ENCODE results near the gene C22orf39. TPM values are rescaled to one million over a fixed set of nuclear protein-coding genes. Genes with fewer than 3 reads are reported as not detected.
"Not testable (repeated sequence)": the region's sequence is repeated elsewhere in the genome, so short reads cannot be mapped to it uniquely, and the experiment has no call there.

The C22orf39 gene
- total RNA-seq, 1 donor from 2014 or later, result 58.5 TPM

GRCh38 chr22:19450363-19451175, 3.1 kb upstream of the C22orf39 start:
- H3K27me3 ChIP-seq, result no peaks in the 10 kb centered on the region
- intact Hi-C loops (cut with DNase I), result no loop called here
- H3K36me3 ChIP-seq, result peaks cover 41 to 43% of the 10 kb centered on the region in 2 donors
- DNase-seq (ENCODE audit: low spot score in 2 of 2), result no peak
- peaks cover 3 to 18% of the 10 kb centered on the region in 2 donors for H3K4me1 ChIP-seq
- no peak overlapping the region for H3K27ac ChIP-seq
- TF ChIP-seq, protein P1, sequence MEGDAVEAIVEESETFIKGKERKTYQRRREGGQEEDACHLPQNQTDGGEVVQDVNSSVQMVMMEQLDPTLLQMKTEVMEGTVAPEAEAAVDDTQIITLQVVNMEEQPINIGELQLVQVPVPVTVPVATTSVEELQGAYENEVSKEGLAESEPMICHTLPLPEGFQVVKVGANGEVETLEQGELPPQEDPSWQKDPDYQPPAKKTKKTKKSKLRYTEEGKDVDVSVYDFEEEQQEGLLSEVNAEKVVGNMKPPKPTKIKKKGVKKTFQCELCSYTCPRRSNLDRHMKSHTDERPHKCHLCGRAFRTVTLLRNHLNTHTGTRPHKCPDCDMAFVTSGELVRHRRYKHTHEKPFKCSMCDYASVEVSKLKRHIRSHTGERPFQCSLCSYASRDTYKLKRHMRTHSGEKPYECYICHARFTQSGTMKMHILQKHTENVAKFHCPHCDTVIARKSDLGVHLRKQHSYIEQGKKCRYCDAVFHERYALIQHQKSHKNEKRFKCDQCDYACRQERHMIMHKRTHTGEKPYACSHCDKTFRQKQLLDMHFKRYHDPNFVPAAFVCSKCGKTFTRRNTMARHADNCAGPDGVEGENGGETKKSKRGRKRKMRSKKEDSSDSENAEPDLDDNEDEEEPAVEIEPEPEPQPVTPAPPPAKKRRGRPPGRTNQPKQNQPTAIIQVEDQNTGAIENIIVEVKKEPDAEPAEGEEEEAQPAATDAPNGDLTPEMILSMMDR (IDR thresholded peaks at IDR 0.05), result no peak
- no peaks in the 10 kb centered on the region for H3K9me3 ChIP-seq
- H3K4me3 ChIP-seq, result no peak overlapping the region

DNA sequence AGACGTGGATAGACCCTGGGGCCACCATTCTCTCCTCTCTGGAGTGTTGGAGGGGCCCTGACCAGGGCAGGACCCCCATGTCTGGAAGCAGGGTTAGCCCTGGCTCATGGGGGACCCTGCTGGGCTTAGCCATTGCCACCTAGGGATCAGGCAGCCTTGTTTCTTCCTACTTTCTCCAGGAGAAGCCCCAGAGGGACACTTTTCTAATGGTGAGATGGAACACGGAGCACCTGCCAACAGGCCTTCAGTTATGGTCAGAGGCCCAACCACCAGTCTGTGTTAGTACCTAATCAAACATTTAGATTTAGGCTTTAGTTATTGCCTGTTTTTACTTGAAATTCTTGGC, 1.9 kb upstream of the C22orf39 start:
- peaks cover 33 to 34% of the 10 kb centered on the region in 2 donors for H3K36me3 ChIP-seq

GRCh38 chr22:19448739-19449421, 1.4 kb upstream of the C22orf39 start:
- Histone ChIP-seq H3K4me1 (peaks cover 3 to 18% of the 10 kb centered on the region in 2 donors), H3K4me3 (no peak overlapping the region), H3K27me3 (no peaks in the 10 kb centered on the region), H3K36me3 (peaks cover 33 to 34% of the 10 kb centered on the region in 2 donors), H3K27ac (no peak overlapping the region), H3K9me3 (no peaks in the 10 kb centered on the region)
- DNase-seq (ENCODE audit: low spot score in 2 of 2), result no peak
- TF ChIP-seq, protein P1 (IDR thresholded peaks at IDR 0.05), result no peak
- intact Hi-C loops (cut with DNase I), result loop anchor here (10.0 kb wide), 1 partner anchor 406 kb away; the partner anchor contains the start of genes GNB1L and RTL10

More for the DNA sequence above, 1.9 kb upstream of the C22orf39 start:
- intact Hi-C loops (cut with DNase I), result loop anchor here (10.0 kb wide), 1 partner anchor 405 kb away; the partner anchor contains the start of genes GNB1L and RTL10
- H3K9me3 ChIP-seq, result no peaks in the 10 kb centered on the region
- peaks cover 3 to 18% of the 10 kb centered on the region in 2 donors for H3K4me1 ChIP-seq
- H3K4me3 ChIP-seq, result no peak overlapping the region
- H3K27me3 ChIP-seq, result no peaks in the 10 kb centered on the region
- no peak overlapping the region for H3K27ac ChIP-seq
- TF ChIP-seq, protein P1 (IDR thresholded peaks at IDR 0.05), result no peak
- peak in 1 of 2 donors; percentile 53 for DNase-seq (ENCODE audit: low spot score in 2 of 2)

DNA sequence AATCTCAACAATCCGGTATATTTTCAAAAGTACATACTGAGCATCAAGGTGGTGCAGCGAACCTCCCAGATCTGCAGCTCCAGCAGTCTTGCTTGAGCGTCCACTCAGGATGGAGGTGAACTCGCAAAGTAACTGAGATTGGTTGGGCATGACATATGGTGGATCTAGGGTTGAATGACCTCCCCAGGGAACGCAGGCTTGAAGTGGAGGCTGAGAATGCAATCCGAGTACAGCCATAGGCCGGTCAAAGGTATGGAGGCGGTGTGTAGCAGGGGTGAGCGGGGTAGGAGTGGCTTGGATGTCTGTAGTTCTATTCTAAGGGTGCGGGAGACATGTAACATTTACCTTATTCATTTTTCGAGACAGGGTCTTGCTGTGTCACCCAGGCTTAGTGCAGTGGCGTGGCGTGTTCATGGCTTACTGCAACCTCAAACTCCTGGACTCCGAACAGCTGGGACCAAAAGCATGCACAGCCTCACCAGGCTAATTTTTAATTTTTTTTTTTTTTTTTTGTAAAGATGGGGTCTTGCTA, 631 bp upstream of the C22orf39 start:
- no peaks in the 10 kb centered on the region for H3K9me3 ChIP-seq
- H3K36me3 ChIP-seq, result peaks cover 30 to 34% of the 10 kb centered on the region in 2 donors
- peaks cover 3 to 18% of the 10 kb centered on the region in 2 donors for H3K4me1 ChIP-seq
- no peaks in the 10 kb centered on the region for H3K27me3 ChIP-seq
- intact Hi-C loops (cut with DNase I), result loop anchor here (10.0 kb wide), 1 partner anchor 407 kb away; the partner anchor contains the start of genes GNB1L and RTL10
- no peak for DNase-seq (ENCODE audit: low spot score in 2 of 2)
- H3K4me3 ChIP-seq, result peak overlapping the region; percentile 80 to 91
- TF ChIP-seq, protein P1 (IDR thresholded peaks at IDR 0.05), result no peak
- peak overlapping the region; percentile 86 to 89 for H3K27ac ChIP-seq

DNA sequence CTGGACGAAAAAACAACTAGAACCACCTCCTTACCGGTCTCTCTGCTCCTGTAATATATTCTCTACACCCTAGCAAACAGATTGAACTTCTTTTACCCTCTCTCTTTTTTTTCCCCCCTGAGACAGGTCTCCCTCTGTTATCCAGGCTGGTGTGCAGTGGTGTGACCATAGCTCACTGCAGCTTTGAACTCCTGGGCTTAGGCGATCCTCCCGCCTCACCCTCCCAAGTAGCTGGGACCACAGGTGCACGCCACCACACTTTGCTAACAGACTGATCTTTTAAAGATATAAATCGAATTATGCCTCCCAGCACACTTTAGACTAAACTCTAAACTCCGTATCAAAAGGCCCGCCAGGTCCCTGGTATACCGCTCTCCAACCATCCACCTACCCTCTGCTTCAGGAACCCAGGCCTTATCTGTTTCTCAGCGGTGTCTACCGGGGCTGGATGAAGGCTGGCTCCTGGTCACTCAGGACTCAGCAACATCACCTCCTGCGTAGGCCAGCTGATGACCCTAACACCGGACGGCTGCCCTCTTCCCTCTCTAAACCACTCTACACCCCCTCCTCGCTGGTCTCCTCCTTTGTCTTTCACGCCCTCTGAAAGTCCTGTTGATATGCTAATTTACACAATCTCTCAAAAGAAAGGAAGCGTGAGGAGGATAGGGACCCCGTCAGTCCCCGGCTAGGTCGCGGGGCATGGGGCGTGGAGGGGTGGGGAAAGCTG, 745 bp downstream of the C22orf39 start:
- Histone ChIP-seq H3K36me3 (peaks cover 19 to 30% of the 10 kb centered on the region in 2 donors), H3K4me1 (peaks cover 3 to 18% of the 10 kb centered on the region in 2 donors), H3K27me3 (no peaks in the 10 kb centered on the region), H3K9me3 (no peaks in the 10 kb centered on the region), H3K4me3 (peak overlapping the region; percentile 80 to 91), H3K27ac (peak overlapping the region; percentile 86 to 89)
- intact Hi-C loops (cut with DNase I), result loop anchor here (1.0 to 10.0 kb wide), 4 partner anchors 14 to 408 kb away; partner anchors contain the start of genes CDC45, GNB1L, MRPL40 and RTL10
- DNase-seq (ENCODE audit: low spot score in 2 of 2), result no peak
- TF ChIP-seq, protein P1 (IDR thresholded peaks at IDR 0.05), result no peak

DNA sequence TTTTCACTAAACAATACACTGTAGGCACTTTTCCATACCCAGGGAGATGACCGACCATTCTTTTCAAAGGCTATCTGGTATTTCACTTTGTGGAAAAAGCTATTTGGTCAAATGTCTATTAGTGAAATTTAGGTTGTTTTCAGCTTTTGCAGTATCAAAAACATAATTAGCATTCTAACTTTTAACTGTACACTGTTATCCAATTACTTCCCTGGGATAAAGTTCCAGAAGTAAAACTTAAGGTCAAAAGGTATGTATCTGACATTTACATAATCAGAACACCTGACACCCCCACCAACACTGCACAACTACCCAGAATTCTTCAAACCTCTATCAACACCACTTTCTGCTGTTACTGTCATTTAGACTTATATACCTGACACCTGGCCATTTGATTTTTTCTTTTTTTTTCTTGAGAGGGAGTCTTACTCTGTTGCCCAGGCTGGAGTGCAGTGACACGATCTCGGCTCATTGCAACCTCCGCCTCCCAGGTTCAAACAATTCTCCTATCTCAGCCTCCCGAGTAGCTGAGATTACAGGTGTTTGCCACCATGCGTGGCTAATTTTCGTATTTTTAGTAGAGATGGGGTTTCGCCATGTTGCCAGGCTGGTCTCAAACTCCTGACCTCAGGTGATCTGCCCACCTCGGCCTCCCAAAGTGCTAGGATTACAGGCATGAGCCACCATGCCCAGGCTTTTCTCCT, 2.1 kb downstream of the C22orf39 start:
- not testable (repeated sequence) for H3K9me3 ChIP-seq; H3K27me3 ChIP-seq; H3K27ac ChIP-seq; H3K4me3 ChIP-seq; DNase-seq (ENCODE audit: low spot score in 2 of 2)
- Histone ChIP-seq H3K4me1 (peaks cover 3 to 18% of the 10 kb centered on the region in 2 donors), H3K36me3 (peaks cover 12 to 33% of the 10 kb centered on the region in 2 donors)
- intact Hi-C loops (cut with DNase I), result loop anchor here (10.0 kb wide), 1 partner anchor 409 kb away; the partner anchor contains the start of genes GNB1L and RTL10

Data from ascending aorta (tissue), 2 donors.